GM21786 (cell line): ENCODE data around the gene SNTB2.
"Not testable (repeated sequence)": the region's sequence is repeated elsewhere in the genome, so short reads cannot be mapped to it uniquely, and the experiment has no call there.

Experiments used
- ATAC-seq: cut with Tn5 transposase; IDR thresholded peaks from one replicate; pipeline ENCODE4 v1.9.1; 2021; ENCODE audit not compliant: unreplicated experiment

The SNTB2 gene

DNA sequence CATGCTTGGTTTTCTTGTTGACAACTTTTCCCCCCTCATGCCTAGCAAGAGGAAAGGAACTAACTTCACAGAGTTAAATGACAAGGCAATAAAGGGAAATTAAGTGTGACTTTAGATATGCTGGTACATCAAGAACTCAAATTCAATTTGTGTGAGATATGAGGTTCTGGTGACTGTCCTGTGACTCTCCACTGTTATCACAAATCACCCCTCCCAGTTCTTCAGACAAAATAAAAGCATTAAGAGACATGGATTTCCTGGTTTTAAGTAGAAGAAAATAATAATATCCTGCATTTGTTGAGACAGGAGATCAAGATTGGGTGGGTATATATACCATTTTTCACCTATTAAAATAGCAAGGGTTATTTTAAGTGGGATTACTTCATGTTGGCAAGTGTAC lies 46.2 kb downstream of the SNTB2 start:
- no peak for ATAC-seq

DNA sequence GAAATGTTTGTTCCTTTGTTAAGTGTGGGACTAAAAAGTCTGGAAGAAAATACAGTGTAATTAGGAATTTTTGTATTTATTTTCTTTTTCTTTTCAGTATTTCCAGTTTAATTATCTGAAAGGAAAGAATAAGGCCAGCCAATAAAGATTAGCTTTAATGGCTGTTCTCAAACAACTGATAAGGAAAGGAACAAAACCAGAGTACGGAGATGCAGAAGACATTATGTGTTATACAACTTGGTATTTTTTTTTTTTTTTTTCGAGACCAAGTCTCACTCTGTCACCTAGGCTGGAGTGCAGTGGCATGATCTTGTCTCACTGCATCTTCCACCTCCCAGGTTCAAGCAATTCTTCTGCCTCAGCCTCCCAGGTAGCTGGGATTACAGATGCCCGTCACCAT lies 47.5 kb downstream of the SNTB2 start:
- ATAC-seq = no peak

DNA sequence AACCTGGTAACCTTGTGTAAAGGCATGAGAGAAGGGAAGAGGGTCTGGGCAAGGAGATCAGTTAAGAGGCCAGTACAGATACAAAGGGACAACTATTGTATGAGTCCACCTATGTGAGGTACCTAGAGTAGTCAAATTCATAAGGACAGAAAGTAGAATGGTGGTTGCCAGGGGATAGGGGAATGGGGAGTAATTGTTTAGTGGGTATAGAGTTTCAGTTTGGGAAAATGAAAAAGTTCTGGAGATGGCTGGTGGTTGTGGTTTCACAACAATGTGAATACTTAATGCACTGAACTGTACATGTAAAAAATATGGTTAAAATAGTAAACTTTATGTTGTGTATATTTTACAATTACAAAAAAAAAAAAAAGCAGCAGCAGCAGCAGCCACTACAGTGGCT lies 49.4 kb downstream of the SNTB2 start:
- no peak for ATAC-seq

DNA sequence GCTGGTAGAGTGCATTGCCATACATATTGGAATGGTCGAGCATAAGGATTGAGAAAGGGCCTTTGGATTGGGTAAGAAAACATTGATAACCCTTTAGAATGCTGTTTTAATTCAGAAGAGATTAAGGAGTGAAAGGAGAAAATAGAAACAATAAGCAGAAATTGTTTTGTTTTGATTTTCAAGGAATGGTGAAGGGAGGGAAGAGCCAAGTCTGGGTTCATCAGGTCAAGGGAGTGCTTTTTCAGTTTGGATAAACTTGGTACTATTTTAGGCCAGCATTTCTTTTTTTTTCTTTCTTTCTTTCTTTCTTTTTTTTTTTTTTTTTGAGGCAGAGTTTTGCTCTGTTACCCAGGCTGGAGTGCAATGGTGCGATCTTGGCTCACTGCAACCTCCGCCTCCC lies 50.3 kb downstream of the SNTB2 start:
- ATAC-seq = no peak

DNA sequence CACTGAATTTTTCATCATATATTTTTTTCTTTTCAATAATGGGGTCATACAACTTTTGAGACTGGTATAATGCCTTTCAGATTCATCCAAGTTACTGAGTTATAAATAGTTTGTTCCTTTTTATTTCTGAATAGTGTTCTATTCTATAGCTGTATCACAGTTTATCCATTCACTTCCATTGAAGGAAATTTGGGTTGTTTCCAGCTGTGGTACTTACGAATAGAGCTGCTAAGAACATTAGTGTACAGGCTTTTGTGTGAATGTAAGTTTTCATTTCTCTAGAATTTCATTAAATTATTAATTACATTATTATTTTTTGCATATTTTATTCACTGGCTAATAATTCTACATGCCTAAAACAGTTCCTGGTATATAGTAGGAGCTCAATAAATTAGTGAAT lies 52.9 kb downstream of the SNTB2 start:
- ATAC-seq = no peak

DNA sequence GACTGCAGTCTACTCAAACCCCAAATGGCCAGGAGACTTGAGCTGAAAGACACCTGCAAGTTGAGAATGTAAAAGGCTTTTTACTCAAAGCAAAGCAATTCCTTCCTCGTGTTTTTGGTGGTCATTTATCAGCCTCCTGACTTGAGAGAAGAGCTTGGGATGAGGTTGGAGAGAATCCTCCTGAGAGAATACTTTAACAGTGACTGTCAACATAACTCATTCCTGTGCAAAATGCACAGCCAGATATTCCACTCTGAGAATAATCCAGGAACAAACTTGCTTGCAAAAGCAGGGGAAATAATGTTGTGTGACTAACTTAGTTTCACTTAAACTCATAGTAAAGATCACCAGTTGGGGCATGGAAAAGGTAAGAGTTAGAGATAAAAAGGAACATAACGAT lies 53.4 kb downstream of the SNTB2 start:
- no peak for ATAC-seq

DNA sequence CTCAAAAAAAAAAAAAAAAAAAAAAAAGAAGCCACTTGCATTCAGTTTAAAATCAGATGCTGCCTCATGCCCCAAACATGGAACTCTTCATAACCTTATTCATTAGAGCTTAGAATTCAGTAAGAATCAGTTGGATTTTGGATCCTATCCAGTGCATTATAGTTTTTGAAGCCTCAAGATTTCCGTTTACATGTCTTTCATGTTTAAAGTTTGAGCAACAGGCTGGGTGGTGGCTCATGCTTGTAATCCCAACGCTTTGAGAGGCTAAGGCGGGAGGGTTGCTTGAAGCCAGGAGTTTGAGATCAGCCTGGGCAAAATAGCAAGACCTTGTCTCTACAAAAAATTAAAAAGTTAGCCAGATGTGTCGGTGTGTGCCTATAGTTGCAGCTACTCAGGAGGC lies 55.0 kb downstream of the SNTB2 start:
- ATAC-seq = no peak

DNA sequence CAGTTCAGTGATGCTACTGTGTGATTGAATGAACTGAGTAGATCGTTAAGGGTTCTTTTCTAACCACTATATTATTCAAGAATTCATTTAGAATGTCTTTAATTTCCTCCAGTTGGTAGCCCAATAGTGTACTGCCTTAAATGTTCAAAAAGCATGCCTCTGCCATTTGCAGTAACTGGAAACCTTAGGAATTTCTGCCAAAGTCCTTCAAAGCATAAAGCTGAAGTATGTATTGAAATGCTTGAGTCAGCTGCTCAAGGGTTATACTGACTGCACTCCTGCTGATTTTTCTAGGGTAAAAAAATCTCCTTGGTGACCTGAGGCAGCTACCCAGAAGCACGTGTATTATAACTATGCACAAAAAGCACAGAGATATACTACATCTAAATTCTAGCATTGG lies 56.5 kb downstream of the SNTB2 start:
- ATAC-seq = no peak

DNA sequence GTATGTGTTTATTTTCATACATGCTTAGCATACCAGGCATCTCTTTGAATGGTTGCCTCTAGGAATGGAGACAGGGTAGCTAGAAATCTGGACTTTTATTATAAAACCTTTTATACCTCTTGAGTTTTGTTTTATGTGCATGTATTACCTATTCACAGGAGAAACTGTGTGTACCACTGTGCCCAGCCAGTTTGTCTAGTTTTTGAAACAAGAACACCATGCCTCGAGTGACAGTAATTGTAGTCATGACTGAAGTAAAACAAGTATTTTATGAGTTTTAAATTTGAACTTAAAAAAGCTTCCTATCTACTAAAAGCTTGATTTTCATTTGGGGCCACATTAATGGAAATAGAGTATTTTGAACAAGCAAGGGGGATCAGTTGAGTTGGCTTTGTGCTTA lies 57.4 kb downstream of the SNTB2 start:
- ATAC-seq = no peak

DNA sequence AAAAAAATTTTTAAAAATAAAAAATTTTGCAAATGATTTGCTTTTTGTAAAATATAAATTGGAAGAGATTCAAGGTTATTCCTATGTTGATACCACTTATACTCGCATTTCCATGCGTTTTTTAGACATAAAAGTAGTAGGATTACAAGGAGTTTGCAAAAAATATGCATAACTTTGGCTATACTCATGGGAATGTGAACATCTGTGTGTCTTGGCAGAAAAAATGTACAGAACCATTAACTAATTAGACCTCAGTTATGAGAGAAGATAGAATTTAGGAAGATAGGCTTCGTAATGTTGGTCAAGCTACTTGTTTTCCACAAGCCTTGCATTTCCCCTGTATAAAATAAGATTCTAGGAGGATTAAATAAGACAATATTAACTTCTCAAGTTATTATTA lies 63.1 kb downstream of the SNTB2 start:
- no peak for ATAC-seq

DNA sequence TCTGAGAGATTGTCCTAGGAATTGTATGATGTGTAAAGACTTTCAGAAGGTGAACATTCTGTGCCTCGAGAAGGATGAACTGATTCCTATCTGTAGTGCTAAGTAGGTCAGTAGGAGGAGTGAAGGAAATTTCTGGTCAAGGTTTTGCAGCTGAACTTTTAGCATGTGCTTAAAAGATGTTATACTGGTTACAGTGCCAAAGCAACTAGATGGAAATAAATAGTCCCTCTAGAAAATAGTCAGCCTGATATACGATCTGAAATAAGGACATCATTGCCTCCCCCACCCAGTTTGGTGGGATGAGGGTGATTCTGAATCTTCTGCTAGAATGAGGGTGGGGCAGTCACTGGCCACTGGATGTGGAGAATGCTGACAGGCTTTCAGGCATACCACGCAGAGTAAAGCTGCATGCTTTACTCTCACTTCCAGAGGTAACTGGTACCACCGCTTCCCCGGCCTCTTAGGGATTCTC lies 66.9 kb downstream of the SNTB2 start:
- no peak for ATAC-seq

DNA sequence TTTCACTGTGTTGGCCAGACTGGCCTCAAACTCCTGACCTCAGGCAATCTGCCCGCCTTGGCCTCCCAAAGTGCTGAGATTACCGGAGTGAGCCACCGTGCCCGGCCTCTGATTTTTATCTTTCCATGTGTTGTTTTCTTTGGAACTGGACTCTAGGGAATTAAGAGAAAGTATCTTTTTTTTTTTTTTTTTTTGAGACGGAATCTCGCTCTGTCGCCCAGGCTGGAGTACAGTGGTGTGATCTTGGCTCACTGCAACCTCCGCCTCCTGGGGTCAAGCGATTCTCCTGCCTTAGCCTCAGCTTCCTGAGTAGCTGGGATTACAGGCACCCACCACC lies 72.4 kb downstream of the SNTB2 start:
- not testable (repeated sequence) for ATAC-seq

DNA sequence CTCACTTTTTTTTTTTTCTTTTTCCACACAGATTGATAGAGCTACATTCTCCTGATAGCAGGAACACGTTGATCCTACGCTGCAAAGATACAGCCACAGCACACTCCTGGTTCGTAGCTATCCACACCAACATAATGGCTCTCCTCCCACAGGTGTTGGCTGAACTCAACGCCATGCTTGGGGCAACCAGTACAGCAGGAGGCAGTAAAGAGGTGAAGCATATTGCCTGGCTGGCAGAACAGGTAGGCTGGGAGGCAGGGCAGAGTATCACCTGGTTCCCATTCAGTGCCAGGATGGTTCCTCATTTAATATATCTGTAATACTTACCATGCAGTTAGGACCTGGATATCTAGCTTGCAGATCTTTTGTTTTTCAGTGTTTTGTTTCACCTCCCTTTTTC lies 73.1 kb downstream of the SNTB2 start:
- ATAC-seq = no peak

DNA sequence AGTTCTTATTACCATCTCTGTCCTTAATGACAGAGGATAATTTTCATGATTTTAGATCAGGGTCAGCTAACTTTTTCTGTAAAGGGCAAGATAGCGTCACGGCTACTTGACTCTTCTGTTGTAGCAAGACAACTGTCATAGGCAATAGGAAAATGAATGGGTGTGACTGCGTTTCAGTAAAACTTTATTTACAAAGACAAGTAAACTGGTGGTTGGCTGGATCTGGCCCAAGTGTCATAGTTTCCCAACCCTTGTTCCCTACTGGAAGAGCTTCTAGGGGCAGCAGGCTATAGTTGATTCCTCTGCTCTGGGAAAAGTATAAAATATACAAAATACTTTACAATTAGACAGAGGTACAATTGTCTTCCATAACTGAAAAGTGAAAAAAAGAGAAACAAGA lies 73.5 kb downstream of the SNTB2 start:
- no peak for ATAC-seq

DNA sequence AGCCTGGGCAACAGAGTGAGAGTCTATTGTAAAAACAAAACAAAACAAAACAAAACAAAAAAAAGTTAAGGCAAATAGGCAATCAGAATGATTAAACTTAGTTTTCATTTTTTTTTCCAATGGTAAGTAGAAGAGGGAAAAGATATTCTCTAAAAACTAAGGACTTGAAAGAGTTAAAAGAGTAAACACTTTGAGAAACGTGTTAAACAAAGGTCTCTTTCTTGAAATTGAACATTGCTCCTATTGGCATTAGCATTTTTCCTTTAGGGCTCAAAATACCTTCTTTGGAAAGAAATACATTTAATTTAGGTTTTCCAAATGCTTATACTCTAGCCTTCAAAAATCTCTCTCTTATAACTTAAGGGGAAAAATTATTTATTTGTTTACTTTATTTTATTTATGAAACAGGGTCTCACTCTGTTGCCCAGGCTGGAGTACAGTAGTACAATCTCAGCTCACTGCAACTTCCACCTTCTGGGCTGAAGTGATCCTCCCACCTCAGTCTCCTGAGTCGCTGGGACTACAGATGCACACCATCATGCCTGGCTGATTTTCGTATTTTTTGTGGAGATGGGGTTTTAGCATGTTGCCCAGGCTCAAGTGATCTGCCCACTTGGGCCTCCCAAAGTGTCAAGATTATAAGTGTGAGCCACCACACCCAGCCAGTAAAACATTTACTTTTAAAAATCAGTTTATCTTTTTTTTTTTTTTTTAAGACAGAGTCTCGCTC lies 79.5 kb downstream of the SNTB2 start:
- no peak for ATAC-seq

DNA sequence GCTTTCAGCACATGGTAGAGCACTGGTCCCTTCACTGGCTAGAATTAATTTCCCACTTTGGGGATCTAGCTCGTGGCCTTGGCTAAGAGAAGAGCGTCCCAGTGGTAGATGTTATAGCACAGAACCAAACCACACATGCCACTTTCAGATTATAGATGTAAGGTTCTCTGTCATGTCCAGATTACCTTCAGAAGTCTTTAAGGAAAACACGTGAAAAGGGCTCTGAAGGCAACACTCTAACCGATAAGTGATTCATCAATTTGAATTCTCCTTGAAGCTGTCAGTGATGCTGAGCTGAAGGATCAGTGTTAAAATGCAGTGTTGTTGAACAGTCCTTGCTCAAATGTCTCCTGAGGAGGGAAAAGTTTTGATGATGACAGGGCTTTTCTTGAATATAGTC lies 80.7 kb downstream of the SNTB2 start:
- ATAC-seq = no peak

DNA sequence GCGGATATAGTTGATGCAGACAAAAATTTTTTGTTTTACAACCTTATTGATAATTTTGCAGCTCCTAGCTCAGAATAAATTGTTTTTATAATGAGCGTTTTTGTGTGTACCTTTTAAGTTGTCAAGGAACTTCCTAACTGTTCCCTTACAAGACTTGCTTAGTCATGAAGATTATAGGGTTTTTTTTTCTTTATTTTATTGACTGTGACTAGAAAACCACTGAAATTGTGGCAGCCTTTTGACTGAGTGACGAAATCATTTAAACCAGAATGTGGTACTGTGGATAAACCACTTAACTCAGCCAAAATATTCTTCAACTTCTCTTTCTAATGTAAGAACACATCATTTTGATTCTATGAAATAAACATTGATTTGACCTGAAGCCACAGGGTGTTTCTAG lies 83.4 kb downstream of the SNTB2 start:
- ATAC-seq = no peak

DNA sequence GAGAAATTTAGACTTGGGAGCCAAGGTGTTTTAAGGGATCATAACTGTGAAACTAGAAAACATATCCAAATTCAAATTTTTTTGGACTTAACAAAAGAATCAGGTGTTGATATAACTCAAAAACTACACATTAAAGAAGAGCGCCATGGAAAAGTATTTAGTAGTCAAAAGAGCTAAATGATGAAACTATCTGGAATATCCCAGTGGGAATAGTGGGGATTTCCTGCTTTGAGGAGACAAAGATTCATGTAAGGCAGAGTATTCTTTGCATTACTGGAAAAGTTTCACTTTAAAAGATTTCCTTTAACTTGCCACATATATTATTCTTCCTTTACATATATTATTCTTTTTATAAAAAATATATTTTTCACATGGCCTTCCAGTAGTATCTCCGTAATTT lies 83.9 kb downstream of the SNTB2 start:
- ATAC-seq = no peak

DNA sequence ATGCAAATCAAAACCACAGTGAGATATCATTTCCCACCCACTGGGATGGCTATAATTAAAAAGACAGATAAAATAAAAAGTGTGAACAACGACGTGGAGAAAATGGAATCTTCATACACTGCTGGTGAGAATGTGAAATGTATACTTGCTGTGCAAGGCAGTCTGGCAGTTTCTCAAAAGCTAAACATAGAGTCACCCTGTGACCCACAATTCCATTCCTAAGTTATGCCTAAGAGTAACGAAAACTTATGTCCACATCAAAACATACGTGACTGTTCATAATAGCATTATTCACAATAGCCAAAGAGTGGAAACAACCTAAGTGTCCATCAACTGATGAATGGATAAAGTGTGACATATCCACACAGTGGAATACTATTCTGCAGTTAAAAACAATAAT lies 86.0 kb downstream of the SNTB2 start:
- ATAC-seq = no peak

DNA sequence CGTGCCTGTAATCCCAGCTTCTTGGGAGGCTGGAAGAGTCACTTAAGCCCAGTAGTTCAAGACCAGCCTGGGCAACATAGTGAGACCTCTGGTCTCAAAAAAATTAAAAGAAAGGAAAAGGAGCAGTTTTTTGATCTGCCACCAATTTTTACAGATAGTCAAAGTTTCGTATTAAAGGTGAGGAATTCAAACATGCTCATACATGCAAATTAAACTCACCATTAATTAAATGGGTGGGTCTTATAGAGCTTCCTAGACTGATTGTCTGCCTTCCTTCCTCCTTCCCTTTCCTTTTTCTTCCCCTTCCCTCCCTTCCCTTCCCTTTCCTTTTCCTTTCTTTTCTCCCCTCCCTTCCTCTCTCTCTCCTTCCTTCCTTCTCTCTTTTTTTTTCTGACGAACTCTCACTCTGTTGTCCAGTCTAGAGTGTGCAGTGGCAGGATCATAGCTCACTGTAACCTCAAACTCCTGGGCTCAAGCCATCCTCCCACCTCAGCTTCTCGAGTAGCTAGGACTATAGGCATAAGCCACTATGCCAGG lies 87.8 kb downstream of the SNTB2 start:
- no peak for ATAC-seq

DNA sequence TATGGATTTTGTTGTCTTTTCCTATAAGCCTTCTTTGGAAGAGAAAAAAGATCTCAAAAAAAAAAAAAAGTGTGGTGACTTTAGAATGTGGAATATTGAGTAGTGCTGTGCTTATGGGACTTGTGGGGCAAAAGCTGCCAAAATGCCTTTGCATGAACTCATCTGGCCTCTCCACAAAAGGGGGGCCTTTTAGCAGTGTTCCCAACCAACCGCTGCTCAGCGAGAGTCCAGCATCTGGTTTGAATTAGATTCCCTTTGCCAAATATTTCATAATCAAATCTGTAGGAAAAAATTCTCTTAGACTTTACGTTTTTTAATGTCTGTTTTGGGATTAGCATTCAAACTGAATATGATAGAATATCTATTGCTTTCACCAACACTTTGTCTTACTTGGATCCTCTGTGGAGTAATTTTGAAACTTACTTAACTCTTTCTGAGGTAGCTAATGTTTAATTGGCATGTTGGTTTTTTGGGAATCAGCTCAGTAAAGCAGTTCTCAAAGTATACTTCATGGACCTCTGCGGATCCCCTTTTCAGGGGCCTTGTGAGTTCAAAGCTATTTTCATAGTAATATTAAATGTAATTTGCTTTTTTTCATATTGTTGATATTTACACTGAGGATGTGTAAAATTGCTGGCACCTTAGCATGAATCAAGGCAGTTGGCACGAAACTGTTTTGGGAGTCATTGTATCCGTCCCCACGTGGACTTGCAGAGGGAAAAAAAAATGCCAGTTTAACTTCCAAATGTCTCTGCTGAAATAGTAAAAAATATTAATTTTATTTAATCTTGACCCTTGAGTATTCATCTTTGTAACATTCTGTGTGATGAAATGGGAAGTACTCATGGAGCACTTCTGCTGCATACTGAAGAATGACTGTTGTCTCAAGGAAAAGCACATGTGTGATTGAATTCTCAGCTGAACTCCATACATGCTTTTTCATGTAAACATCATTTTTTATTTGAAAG lies 89.5 kb downstream of the SNTB2 start:
- ATAC-seq = no peak

DNA sequence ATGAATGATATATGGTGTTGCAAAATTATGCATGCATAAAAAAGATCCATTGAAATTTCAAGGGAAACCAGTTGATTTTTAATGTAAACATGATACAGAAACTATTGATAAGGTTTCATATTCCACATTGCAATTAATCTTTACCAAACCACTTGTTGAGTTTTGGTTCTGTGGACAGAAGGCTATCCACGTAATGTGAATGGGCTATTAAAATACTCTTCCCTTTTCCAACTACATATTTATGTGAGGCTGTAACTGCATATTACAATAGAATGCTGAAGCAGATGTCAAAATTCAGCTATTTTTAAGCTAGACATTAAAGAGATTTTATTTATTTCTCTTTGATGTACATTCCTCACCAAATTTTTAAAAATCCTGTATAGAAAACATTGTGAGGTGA lies 90.4 kb downstream of the SNTB2 start:
- ATAC-seq = no peak
